ENCODE results near the gene RAET1G.

DNA sequence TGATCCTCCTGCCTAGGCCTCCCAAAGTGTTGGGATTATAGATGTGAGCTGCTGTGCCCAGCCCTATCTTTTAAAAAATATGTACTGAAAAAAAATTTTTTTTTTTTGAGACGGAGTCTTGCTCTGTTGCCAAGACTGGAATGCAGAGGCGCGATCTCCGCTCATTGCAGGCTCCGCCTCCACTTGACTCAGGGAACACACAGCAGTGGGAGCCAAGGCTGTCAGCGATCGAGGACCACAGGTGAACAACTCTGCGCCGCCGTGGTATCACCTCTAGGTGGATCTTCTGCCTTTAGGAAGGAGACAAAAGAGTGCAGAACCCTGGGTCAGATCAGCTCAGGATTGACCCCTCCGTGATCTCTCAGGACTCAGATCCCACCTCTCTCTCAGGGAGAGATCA lies 38.7 kb downstream of the RAET1G start:
- TF ChIP-seq, protein P1, sequence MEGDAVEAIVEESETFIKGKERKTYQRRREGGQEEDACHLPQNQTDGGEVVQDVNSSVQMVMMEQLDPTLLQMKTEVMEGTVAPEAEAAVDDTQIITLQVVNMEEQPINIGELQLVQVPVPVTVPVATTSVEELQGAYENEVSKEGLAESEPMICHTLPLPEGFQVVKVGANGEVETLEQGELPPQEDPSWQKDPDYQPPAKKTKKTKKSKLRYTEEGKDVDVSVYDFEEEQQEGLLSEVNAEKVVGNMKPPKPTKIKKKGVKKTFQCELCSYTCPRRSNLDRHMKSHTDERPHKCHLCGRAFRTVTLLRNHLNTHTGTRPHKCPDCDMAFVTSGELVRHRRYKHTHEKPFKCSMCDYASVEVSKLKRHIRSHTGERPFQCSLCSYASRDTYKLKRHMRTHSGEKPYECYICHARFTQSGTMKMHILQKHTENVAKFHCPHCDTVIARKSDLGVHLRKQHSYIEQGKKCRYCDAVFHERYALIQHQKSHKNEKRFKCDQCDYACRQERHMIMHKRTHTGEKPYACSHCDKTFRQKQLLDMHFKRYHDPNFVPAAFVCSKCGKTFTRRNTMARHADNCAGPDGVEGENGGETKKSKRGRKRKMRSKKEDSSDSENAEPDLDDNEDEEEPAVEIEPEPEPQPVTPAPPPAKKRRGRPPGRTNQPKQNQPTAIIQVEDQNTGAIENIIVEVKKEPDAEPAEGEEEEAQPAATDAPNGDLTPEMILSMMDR (conservative IDR thresholded peaks at IDR 0.05; ENCODE audit: low read depth, low read length) = no peak
- TF ChIP-seq EZH2 (IDR thresholded peaks at IDR 0.05; ENCODE audit: low read length, unreplicated experiment) = no peak

Data from PC-3 (cell line).